HG02884 (cell line): ENCODE measurements around the gene UPF2.
"Not testable (repeated sequence)": the region's sequence is repeated elsewhere in the genome, so short reads cannot be mapped to it uniquely, and the experiment has no call there.

Experiments
- ATAC-seq: cut with Tn5 transposase; IDR thresholded peaks from one replicate; pipeline ENCODE4 v1.9.1; 2021; ENCODE audit warnings: mild to moderate bottlenecking, moderate library complexity; ENCODE audit not compliant: unreplicated experiment

Gene UPF2

GRCh38 chr10:12045596-12045995, 3.0 kb upstream of the UPF2 start:
- ATAC-seq = no peak

GRCh38 chr10:12042409-12042796, 206 bp downstream of the UPF2 start:
- ATAC-seq = peak; percentile 0

GRCh38 chr10:12041766-12042408, 722 bp downstream of the UPF2 start:
- no peak for ATAC-seq

GRCh38 chr10:12036073-12036655, 6.4 kb downstream of the UPF2 start:
- no peak for ATAC-seq

GRCh38 chr10:12031404-12031803, 11.2 kb downstream of the UPF2 start:
- no peak for ATAC-seq

- ATAC-seq = peak; percentile 52
Observed at GRCh38 chr10:12027539-12027938, 15.1 kb downstream of the UPF2 start.

GRCh38 chr10:12025591-12025990, 17.0 kb downstream of the UPF2 start:
- no peak for ATAC-seq

GRCh38 chr10:12022580-12023257, 19.9 kb downstream of the UPF2 start:
- ATAC-seq = no peak

GRCh38 chr10:12020574-12020973, 22.0 kb downstream of the UPF2 start:
- no peak for ATAC-seq

GRCh38 chr10:12019283-12019971, 23.2 kb downstream of the UPF2 start:
- ATAC-seq = no peak

- ATAC-seq = no peak
Observed at GRCh38 chr10:12018438-12019282, 23.9 kb downstream of the UPF2 start.

- ATAC-seq = no peak
Observed at GRCh38 chr10:12013926-12014325, 28.7 kb downstream of the UPF2 start.

GRCh38 chr10:12013391-12013790, 29.2 kb downstream of the UPF2 start:
- not testable (repeated sequence) for ATAC-seq

- no peak for ATAC-seq
Observed at GRCh38 chr10:12010353-12010752, 32.3 kb downstream of the UPF2 start.

- ATAC-seq = not testable (repeated sequence)
Observed at GRCh38 chr10:12008842-12009241, 33.8 kb downstream of the UPF2 start.

GRCh38 chr10:12006671-12007070, 35.9 kb downstream of the UPF2 start:
- ATAC-seq = no peak

- ATAC-seq = no peak
Observed at GRCh38 chr10:11993834-11994468, 48.7 kb downstream of the UPF2 start.

GRCh38 chr10:11988924-11989323, 53.7 kb downstream of the UPF2 start:
- no peak for ATAC-seq

GRCh38 chr10:11986593-11987216, 55.9 kb downstream of the UPF2 start:
- no peak for ATAC-seq

- ATAC-seq = no peak
Observed at GRCh38 chr10:11982253-11982652, 60.4 kb downstream of the UPF2 start.
